A549 treated with Mapracorat at 1 μM for 4 hours (cell line): ENCODE measurements around the gene LTK. TPM values are rescaled to one million over a fixed set of nuclear protein-coding genes. Genes with fewer than 3 reads are reported as not detected.

Experiments
- total RNA-seq: library from RNA; stranded (reverse); fragments of 200-300 nt; extraction: Qiagen RNA extraction; gene quantifications from 5 replicates; pipeline ENCODE4 v1.2.3, GENCODE V29; 2022

LTK gene
- total RNA-seq: 0.06 to 0.07 TPM (median 0.06 TPM) in 3 of 5 replicates, not detected in the others

DNA sequence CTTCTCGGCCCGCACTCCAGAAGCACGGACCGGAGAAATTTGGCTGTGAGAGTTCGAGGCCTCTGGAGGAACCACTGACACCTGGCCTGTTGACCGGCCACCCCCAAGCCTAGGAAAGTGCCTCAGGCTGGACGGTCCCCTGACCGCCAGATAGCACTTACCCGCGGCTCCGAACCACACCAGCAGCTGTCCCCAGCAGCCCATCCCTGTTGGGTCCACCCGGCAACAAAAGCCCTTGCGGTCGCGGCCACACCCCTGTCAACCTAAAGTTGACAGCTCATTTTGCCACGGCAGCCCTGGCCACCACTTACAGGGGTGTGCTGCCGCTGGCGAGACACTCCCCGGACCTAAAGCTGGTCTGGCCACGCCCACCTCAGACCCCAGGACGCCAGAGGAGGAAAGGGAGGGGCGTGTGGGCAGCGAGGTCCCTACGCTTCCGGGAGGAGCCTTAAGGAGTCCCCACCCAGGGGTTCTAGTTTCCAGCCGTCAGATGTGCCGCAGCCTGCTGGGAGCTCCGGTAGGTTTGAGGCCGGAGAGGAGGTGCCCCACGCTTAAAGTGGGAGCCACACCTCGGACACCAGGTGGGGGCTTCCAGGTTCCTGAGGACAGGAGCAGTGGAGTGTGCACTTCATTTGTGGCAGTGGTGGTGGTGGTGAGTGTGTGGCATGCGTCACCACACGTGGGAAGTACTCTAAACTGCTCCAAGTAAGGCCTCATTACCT is at the start of gene LTK:
TSS of gene LTK (minus strand) at position 322 of the 722 bp plus-strand sequence. CDS start at position 204, 118 bp downstream.

DNA sequence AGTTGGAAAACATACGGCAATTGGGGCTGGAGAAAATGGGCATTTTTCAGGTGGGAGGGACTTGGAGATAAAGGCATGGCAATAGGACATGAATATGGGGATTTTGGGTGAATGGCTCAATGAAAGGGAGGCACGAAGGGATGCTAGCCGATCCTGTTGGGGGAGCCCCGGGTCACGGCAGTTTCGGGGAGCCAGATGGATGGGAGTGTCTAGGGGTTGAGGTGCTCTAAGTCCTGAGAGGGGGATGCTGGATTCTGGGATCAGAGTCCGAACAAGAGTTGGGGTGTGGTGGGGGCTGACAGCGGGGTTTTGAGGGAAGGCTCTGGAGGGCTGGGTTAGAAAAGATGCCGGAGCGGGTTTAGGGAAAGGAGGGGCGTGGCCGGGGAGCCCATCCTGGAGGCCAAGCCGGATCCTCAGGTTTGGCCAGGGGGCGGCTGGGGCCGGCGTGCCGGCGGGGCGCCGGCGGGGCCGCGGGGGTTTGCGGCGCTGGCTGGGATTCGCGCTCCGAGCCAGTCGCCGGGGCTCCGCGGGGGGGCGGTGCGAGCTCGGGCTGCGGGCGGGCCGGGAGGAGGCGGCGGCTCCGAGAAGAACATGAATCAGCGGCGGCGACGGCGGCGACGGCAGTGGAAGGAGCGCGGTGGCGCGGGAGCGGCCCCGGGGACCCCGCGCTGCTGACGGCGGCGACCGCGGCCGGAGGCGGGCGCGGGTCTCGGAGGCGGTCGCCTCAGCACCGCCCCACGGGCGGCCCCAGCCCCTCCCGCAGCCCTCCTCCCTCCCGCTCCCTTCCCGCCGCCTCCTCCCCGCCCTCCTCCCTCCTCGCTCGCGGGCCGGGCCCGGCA is 45.0 kb upstream of the LTK start, which contains the start of gene TYRO3:
TSS of gene TYRO3 (plus strand) at position 813 of the 839 bp plus-strand sequence. CDS start 46 bp downstream, outside the sequence.

DNA sequence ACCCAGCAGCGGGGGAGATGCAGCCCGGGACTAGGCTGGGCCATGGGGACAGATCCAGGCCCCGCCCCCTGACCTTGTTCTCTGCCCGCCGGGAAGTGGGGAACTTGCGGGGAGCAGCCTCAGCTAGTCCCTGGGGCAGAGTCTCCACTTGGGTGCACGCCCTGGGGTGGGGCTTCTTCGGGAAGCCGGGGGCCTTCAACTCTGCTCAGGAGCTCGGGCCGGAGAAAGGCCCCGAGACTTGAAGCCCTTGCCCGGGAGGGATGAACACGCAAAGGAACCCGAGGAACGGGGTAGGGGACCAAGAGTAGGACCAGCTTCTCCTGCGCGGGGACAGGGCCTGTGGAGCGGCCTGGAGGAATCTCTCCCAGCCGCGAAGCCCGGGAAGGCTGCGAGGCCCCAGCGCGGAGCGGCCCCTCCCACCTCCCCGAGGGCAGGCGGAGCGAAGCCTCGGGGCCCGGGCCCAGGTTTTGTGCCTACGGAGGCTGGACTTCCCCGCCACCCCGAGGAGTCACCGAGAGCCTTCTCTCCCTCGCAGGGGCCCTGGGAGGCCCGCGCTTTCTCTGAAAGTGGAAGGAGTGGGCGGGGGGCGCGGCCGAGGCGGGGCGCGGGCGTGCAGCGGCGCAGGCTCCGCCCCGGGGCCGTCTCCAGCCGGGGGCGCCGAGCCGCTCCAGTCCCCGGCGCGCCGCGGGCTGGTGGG is 20.3 kb downstream of the LTK start, which contains the start of gene ITPKA:
TSS of gene ITPKA (plus strand) at position 670 of the 697 bp plus-strand sequence. CDS start 54 bp downstream, outside the sequence.

Other genes with a start within 250 kb of the LTK start
- 12.7 to 14.7 TPM (median 13.9 TPM) in 5 replicates for gene OIP5, start 181.2 kb downstream of the LTK start, total RNA-seq
- 61.0 to 74.9 TPM (median 67.4 TPM) in 5 replicates for gene NUSAP1, start 180.9 kb downstream of the LTK start, total RNA-seq
- gene NDUFAF1, start 111.3 kb downstream of the LTK start, total RNA-seq: 11.6 to 14.8 TPM (median 13.1 TPM) in 5 replicates
- 17.8 to 21.1 TPM (median 20.4 TPM) in 5 replicates for gene RTF1, start 96.7 kb downstream of the LTK start, total RNA-seq
- 3.6 to 6.7 TPM (median 5.2 TPM) in 5 replicates for gene ITPKA, start 20.0 kb downstream of the LTK start, total RNA-seq
- 8.6 to 11.9 TPM (median 11.7 TPM) in 5 replicates for gene RPAP1, start 30.4 kb upstream of the LTK start, total RNA-seq
- gene TYRO3, start 45.4 kb upstream of the LTK start, total RNA-seq: 13.4 to 17.3 TPM (median 15.8 TPM) in 5 replicates
- 5.9 to 7.7 TPM (median 6.3 TPM) in 5 replicates for gene MGA, start 146.6 kb upstream of the LTK start, total RNA-seq